HCT116 (cell line): ENCODE results near the gene CALML3.

Experiments
- CBX3 ChIP-seq: IDR thresholded peaks from 2 replicates; pipeline ENCODE4 v1.6.1; 2012; ENCODE audit warnings: low read depth
- JUND ChIP-seq: IDR thresholded peaks from 2 replicates; pipeline ENCODE4 v1.6.1; 2012
- POLR2A ChIP-seq: IDR thresholded peaks from 2 replicates; pipeline ENCODE4 v1.7.0; 2011; ENCODE audit warnings: borderline replicate concordance; ENCODE audit not compliant: insufficient read depth, insufficient read length; ENCODE audit errors: extremely low read depth
- POLR2AphosphoS5 ChIP-seq: IDR thresholded peaks from 2 replicates; pipeline ENCODE4 v1.6.1; 2011; ENCODE audit warnings: mild to moderate bottlenecking, low read depth, low read length, moderate library complexity
- RAD21 ChIP-seq: IDR thresholded peaks from 2 replicates; pipeline ENCODE4 v1.6.1; 2012; ENCODE audit warnings: low read depth, mild to moderate bottlenecking
- SP1 ChIP-seq: IDR thresholded peaks from 2 replicates; pipeline ENCODE4 v1.6.1; 2012; ENCODE audit warnings: low read depth
- TCF7L2 ChIP-seq: IDR thresholded peaks from 2 replicates; pipeline ENCODE4 v1.7.0; 2011; ENCODE audit warnings: borderline replicate concordance, inconsistent platforms; ENCODE audit not compliant: insufficient read depth, insufficient read length; ENCODE audit errors: extremely low read depth
- YY1 ChIP-seq: IDR thresholded peaks from 2 replicates; pipeline ENCODE4 v1.6.1; 2011; ENCODE audit warnings: low read length, low read depth, moderate library complexity, mild to moderate bottlenecking; ENCODE audit not compliant: insufficient replicate concordance; ENCODE audit errors: extremely low read depth
- TF ChIP-seq, protein P1 (sequence below), 3 experiments: fragments of 200-600 bp in 1 of 3; sonication (generic) in 1 of 3; IDR thresholded peaks in 2 of 3; conservative IDR thresholded peaks in 1 of 3; 2 replicates each; pipeline ENCODE4 v1.5.1; 2012 to 2017; ENCODE audit warnings: low read depth in 2 of 3, low read length in 2 of 3, antibody characterized with exemption in 1 of 3, borderline replicate concordance in 1 of 3, control low read depth in 1 of 3, mild to moderate bottlenecking in 1 of 3, mixed read lengths in 1 of 3, mixed run types in 1 of 3, moderate library complexity in 1 of 3; ENCODE audit not compliant: insufficient read depth in 1 of 3
- TF ChIP-seq, protein P2 (sequence below): IDR thresholded peaks from 2 replicates; pipeline ENCODE4 v1.6.1; 2012; ENCODE audit warnings: low read depth

DNA sequence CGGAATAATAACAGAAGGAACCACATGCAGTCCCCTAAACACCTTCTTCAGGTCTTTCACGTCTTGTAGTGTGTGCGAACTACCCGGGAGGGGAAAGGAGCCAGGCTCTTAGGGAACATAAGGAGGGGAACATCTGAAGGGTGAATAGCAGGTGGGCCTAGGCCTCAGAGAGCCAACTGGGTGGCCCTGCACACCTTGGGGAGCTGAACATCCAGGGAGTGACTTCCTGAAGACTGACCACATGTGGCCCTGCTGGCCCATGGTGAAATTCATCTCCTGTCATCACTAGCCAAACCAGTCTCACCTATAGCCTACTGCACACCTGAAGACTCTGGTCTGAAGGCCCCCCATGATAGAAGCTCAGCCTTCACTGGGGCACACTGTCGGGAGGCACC is 5.6 kb downstream of the CALML3 start:
- TF ChIP-seq JUND (no peak), POLR2AphosphoS5 (no peak), YY1 (no peak), RAD21 (no peak), CBX3 (no peak), POLR2A (no peak), TCF7L2 (no peak), SP1 (no peak)
- TF ChIP-seq, protein P1, sequence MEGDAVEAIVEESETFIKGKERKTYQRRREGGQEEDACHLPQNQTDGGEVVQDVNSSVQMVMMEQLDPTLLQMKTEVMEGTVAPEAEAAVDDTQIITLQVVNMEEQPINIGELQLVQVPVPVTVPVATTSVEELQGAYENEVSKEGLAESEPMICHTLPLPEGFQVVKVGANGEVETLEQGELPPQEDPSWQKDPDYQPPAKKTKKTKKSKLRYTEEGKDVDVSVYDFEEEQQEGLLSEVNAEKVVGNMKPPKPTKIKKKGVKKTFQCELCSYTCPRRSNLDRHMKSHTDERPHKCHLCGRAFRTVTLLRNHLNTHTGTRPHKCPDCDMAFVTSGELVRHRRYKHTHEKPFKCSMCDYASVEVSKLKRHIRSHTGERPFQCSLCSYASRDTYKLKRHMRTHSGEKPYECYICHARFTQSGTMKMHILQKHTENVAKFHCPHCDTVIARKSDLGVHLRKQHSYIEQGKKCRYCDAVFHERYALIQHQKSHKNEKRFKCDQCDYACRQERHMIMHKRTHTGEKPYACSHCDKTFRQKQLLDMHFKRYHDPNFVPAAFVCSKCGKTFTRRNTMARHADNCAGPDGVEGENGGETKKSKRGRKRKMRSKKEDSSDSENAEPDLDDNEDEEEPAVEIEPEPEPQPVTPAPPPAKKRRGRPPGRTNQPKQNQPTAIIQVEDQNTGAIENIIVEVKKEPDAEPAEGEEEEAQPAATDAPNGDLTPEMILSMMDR (IDR thresholded peaks at IDR 0.05 in 2 of 3, conservative IDR thresholded peaks at IDR 0.05 in 1 of 3; ENCODE audit: borderline replicate concordance in 1 of 3, insufficient read depth in 1 of 3, low read depth in 2 of 3, low read length in 2 of 3): no peak
- TF ChIP-seq, protein P2, sequence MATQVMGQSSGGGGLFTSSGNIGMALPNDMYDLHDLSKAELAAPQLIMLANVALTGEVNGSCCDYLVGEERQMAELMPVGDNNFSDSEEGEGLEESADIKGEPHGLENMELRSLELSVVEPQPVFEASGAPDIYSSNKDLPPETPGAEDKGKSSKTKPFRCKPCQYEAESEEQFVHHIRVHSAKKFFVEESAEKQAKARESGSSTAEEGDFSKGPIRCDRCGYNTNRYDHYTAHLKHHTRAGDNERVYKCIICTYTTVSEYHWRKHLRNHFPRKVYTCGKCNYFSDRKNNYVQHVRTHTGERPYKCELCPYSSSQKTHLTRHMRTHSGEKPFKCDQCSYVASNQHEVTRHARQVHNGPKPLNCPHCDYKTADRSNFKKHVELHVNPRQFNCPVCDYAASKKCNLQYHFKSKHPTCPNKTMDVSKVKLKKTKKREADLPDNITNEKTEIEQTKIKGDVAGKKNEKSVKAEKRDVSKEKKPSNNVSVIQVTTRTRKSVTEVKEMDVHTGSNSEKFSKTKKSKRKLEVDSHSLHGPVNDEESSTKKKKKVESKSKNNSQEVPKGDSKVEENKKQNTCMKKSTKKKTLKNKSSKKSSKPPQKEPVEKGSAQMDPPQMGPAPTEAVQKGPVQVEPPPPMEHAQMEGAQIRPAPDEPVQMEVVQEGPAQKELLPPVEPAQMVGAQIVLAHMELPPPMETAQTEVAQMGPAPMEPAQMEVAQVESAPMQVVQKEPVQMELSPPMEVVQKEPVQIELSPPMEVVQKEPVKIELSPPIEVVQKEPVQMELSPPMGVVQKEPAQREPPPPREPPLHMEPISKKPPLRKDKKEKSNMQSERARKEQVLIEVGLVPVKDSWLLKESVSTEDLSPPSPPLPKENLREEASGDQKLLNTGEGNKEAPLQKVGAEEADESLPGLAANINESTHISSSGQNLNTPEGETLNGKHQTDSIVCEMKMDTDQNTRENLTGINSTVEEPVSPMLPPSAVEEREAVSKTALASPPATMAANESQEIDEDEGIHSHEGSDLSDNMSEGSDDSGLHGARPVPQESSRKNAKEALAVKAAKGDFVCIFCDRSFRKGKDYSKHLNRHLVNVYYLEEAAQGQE: no peak
